Prostate gland (tissue), 2 donors: ENCODE measurements around the gene INSRR.
A peak's percentile ranks its signal among the peaks of the same experiment; 100 is the strongest.

ENCODE experiments used
- POLR2A ChIP-seq: fragments of 450-650 bp; IDR thresholded peaks from one replicate; pipeline ENCODE4 v1.6.1; 2016; ENCODE audit warnings: antibody characterized with exemption, mild to moderate bottlenecking
- POLR2AphosphoS5 ChIP-seq: sonication (generic); formaldehyde crosslinking; IDR thresholded peaks from one replicate; pipeline ENCODE4 v1.6.1; 2017; ENCODE audit warnings: antibody characterized with exemption
- TF ChIP-seq, protein P1 (sequence below), 4 experiments: fragments of 200-600 bp in 2 of 4; fragments of 450-650 bp in 2 of 4; sonication (generic) in 2 of 4; IDR thresholded peaks; 1 replicate in 3 of 4; 2 replicates in 1 of 4; pipeline ENCODE4 v1.5.1; 2016 to 2019; ENCODE audit warnings: antibody characterized with exemption in 4 of 4, mild to moderate bottlenecking in 2 of 4, moderate library complexity in 2 of 4

DNA sequence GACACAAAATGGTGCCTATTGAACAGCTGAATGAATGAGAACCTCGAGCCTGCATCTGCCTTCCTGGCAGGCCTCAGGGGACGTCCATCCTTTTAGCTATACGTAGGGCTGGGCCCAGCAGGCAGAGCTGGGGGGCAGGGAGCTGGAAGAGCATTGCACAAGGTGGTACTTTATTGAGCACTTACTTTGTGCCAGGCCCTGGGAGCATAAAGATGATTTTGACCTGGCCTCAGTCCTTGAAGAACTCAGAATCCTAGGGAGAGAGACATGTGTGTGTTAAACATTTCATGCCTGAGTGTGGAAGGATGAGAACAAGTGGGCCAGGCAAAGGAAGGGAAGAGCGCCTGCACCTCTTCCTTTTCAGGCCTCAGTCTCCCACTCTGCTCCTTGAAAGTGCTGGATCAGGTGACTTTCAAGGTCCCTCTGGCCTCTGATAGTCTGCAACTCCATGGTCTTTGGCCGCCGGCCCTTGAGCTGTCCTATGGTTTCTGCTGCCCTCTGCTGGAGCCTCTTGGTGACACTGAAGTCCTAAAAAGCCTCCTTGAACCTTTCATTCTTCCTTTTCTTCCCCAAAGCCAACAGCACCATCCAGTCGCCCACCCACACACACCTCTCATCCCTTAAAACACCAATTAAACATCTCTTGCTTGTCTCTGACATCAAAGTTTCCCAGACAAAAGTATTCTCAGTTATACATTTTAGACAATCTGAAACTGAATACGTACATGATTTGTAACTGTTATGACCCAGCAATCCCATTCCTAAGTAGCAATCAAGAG is 31.1 kb upstream of the INSRR start:
- TF ChIP-seq POLR2A: no peak
- TF ChIP-seq, protein P1, sequence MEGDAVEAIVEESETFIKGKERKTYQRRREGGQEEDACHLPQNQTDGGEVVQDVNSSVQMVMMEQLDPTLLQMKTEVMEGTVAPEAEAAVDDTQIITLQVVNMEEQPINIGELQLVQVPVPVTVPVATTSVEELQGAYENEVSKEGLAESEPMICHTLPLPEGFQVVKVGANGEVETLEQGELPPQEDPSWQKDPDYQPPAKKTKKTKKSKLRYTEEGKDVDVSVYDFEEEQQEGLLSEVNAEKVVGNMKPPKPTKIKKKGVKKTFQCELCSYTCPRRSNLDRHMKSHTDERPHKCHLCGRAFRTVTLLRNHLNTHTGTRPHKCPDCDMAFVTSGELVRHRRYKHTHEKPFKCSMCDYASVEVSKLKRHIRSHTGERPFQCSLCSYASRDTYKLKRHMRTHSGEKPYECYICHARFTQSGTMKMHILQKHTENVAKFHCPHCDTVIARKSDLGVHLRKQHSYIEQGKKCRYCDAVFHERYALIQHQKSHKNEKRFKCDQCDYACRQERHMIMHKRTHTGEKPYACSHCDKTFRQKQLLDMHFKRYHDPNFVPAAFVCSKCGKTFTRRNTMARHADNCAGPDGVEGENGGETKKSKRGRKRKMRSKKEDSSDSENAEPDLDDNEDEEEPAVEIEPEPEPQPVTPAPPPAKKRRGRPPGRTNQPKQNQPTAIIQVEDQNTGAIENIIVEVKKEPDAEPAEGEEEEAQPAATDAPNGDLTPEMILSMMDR (IDR thresholded peaks at IDR 0.05): peak; percentile 31 to 78 (median 70)
- TF ChIP-seq POLR2AphosphoS5: peak; percentile 20
